ENCODE results near the gene ZSCAN16. TPM values are rescaled to one million over a fixed set of nuclear protein-coding genes. Genes with fewer than 3 reads are reported as not detected.

ZSCAN16 gene
- total and polyA plus RNA-seq, 2 of the 13 experiments (the other 11 are each of a cell fraction or from before 2014, with no cell fraction given) = 5.7 to 12.7 TPM

DNA sequence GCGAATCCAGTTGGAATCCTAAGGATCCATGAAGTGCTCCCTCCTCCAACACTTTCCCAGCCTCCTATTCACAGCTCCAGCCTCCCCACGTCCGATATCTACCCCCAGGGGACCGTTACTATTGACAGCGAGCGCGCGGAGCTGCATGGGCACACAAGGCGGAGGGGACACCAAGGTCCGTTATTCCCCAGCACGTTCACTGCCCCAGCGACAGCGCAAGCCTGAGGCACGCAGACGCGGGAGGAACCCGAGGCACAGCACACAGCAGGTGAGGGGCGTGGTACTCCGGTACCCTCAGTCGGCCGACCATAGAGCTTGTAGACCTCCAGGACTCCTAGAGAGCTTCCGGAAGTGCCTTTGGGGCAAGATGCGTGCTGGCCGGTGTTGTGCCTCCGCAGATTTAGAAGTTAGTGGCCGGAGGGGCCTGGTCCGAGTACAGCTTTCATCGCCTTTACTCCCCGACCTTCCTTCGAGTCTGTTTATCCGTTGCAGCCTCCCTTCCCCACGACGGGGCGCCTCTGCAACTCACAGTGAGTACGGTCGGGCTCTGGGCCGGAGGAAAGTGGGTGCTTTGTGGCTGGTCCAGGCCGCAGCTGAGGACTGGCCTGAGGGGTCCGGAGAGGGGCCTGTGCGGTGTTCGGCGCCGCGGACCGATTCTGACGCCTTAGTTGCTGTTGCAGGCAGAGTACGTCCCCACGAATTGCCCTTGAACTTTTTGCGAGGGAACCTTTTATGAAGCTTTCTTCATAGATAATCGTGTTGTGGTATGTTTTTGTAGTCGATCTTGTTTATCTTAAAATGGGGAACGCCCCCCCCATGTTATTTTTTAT is 17.3 kb downstream of the ZSCAN16 start, which contains the start of gene ZKSCAN8 (continued):
- TF ChIP-seq FOXM1 (CRISPR knock-in tag; IDR thresholded peaks at IDR 0.05) = no peak
- no peak for TF ChIP-seq KAT2B (IDR thresholded peaks at IDR 0.05; ENCODE audit: borderline replicate concordance, low read depth, low read length)
- TF ChIP-seq THAP11 (CRISPR knock-in tag; IDR thresholded peaks at IDR 0.05) = peak; percentile 95
- TF ChIP-seq NR1H2 (CRISPR knock-in tag; IDR thresholded peaks at IDR 0.05; ENCODE audit: borderline replicate concordance, low read depth) = no peak; the same call in 1 of the 2 replicates
- peak; percentile 97 for TF ChIP-seq KDM5B (CRISPR knock-in tag; IDR thresholded peaks at IDR 0.05; ENCODE audit: borderline replicate concordance)
- no peak for TF ChIP-seq SNRNP70 (IDR thresholded peaks at IDR 0.05; ENCODE audit: low read depth, low read length)
- TF ChIP-seq ZNF557 (CRISPR knock-in tag; IDR thresholded peaks at IDR 0.05) = peak; percentile 45
- no peak for TF ChIP-seq ZNF382 (CRISPR knock-in tag; IDR thresholded peaks at IDR 0.05; ENCODE audit: borderline replicate concordance)
- peak; percentile 70 for TF ChIP-seq ZNF614 (CRISPR knock-in tag; IDR thresholded peaks at IDR 0.05; ENCODE audit: borderline replicate concordance)
- TF ChIP-seq, protein P1, sequence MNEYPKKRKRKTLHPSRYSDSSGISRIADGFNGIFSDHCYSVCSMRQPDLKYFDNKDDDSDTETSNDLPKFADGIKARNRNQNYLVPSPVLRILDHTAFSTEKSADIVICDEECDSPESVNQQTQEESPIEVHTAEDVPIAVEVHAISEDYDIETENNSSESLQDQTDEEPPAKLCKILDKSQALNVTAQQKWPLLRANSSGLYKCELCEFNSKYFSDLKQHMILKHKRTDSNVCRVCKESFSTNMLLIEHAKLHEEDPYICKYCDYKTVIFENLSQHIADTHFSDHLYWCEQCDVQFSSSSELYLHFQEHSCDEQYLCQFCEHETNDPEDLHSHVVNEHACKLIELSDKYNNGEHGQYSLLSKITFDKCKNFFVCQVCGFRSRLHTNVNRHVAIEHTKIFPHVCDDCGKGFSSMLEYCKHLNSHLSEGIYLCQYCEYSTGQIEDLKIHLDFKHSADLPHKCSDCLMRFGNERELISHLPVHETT (CRISPR knock-in tag; conservative IDR thresholded peaks at IDR 0.05) = peak; percentile 95
- no peak for TF ChIP-seq ATF1 (CRISPR knock-in tag; IDR thresholded peaks at IDR 0.05)
- no peak for TF ChIP-seq ZFP36 (IDR thresholded peaks at IDR 0.05; ENCODE audit: borderline replicate concordance, low read depth, low read length, partially characterized antibody)
- TF ChIP-seq ZNF615 (CRISPR knock-in tag; IDR thresholded peaks at IDR 0.05; ENCODE audit: borderline replicate concordance) = peak; percentile 95
- peak; percentile 84; the same call in 1 of the 2 replicates for TF ChIP-seq ZNF383 (CRISPR knock-in tag; IDR thresholded peaks at IDR 0.05; ENCODE audit: borderline replicate concordance)
- peak; percentile 91 for TF ChIP-seq ARNTL (CRISPR knock-in tag; IDR thresholded peaks at IDR 0.05)
- peak; percentile 48; the same call in 1 of the 2 replicates for TF ChIP-seq ZIK1 (CRISPR knock-in tag; IDR thresholded peaks at IDR 0.05; ENCODE audit: borderline replicate concordance, low read depth)
- TF ChIP-seq MTF2 (CRISPR knock-in tag; IDR thresholded peaks at IDR 0.05; ENCODE audit: borderline replicate concordance) = peak; percentile 81; the same call in 1 of the 2 replicates
- no peak for TF ChIP-seq SRSF1 (optimal IDR thresholded peaks at IDR 0.05; ENCODE audit: low read depth, low read length)
- TF ChIP-seq, protein P2, sequence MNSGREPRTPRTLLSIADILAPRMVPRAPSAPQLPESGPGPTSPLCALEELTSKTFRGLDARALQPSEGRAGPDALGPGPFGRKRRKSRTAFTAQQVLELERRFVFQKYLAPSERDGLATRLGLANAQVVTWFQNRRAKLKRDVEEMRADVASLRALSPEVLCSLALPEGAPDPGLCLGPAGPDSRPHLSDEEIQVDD (CRISPR knock-in tag; IDR thresholded peaks at IDR 0.05; ENCODE audit: borderline replicate concordance) = peak; percentile 83; the same call in 1 of the 2 replicates
- TF ChIP-seq ZNF34 (CRISPR knock-in tag; IDR thresholded peaks at IDR 0.05; ENCODE audit: borderline replicate concordance) = peak; percentile 90
- TF ChIP-seq, protein P3, sequence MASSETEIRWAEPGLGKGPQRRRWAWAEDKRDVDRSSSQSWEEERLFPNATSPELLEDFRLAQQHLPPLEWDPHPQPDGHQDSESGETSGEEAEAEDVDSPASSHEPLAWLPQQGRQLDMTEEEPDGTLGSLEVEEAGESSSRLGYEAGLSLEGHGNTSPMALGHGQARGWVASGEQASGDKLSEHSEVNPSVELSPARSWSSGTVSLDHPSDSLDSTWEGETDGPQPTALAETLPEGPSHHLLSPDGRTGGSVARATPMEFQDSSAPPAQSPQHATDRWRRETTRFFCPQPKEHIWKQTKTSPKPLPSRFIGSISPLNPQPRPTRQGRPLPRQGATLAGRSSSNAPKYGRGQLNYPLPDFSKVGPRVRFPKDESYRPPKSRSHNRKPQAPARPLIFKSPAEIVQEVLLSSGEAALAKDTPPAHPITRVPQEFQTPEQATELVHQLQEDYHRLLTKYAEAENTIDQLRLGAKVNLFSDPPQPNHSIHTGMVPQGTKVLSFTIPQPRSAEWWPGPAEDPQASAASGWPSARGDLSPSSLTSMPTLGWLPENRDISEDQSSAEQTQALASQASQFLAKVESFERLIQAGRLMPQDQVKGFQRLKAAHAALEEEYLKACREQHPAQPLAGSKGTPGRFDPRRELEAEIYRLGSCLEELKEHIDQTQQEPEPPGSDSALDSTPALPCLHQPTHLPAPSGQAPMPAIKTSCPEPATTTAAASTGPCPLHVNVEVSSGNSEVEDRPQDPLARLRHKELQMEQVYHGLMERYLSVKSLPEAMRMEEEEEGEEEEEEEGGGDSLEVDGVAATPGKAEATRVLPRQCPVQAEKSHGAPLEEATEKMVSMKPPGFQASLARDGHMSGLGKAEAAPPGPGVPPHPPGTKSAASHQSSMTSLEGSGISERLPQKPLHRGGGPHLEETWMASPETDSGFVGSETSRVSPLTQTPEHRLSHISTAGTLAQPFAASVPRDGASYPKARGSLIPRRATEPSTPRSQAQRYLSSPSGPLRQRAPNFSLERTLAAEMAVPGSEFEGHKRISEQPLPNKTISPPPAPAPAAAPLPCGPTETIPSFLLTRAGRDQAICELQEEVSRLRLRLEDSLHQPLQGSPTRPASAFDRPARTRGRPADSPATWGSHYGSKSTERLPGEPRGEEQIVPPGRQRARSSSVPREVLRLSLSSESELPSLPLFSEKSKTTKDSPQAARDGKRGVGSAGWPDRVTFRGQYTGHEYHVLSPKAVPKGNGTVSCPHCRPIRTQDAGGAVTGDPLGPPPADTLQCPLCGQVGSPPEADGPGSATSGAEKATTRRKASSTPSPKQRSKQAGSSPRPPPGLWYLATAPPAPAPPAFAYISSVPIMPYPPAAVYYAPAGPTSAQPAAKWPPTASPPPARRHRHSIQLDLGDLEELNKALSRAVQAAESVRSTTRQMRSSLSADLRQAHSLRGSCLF (CRISPR knock-in tag; IDR thresholded peaks at IDR 0.05; ENCODE audit: borderline replicate concordance) = no peak
- TF ChIP-seq ZSCAN25 (CRISPR knock-in tag; IDR thresholded peaks at IDR 0.05) = peak; percentile 88
- TF ChIP-seq ZMAT3 (CRISPR knock-in tag; conservative IDR thresholded peaks at IDR 0.05) = peak; percentile 96
- peak; percentile 90 for TF ChIP-seq ZMYM2 (CRISPR knock-in tag; IDR thresholded peaks at IDR 0.05)
